D721Med (cell line): Measurements from ENCODE around the gene MORF4L2.

Source experiments
- DNase-seq: peaks from one replicate; pipeline ENCODE4 v3.0.0; 2011; ENCODE audit warnings: low spot score; ENCODE audit not compliant: insufficient read length
- FAIRE-seq: peaks from 2 replicates; lab custom pipeline; 2011; peaks lifted over from hg19 to GRCh38; lab: Jason Lieb, UNC
- CTCF ChIP-seq: IDR thresholded peaks from 2 replicates; pipeline ENCODE4 v1.5.1; 2012; ENCODE audit warnings: mild to moderate bottlenecking, control low read depth; ENCODE audit not compliant: insufficient read depth; ENCODE audit errors: missing control alignments

The MORF4L2 gene

GRCh38 chrX:103727115-103727514, 40.6 kb upstream of the MORF4L2 start:
- no peak for DNase-seq
- FAIRE-seq, result no peak
- no peak for TF ChIP-seq CTCF

GRCh38 chrX:103726477-103726876, 40.0 kb upstream of the MORF4L2 start:
- TF ChIP-seq CTCF, result no peak
- FAIRE-seq (no peak), DNase-seq (no peak)

- DNase-seq, result no peak
- no peak for TF ChIP-seq CTCF
- FAIRE-seq, result no peak
Observed at GRCh38 chrX:103722505-103722904, 36.0 kb upstream of the MORF4L2 start.

- FAIRE-seq (no peak), DNase-seq (no peak)
- TF ChIP-seq CTCF, result no peak
Observed at GRCh38 chrX:103718120-103718519, 31.6 kb upstream of the MORF4L2 start.

- no peak for TF ChIP-seq CTCF
- no peak for DNase-seq
- no peak for FAIRE-seq
Observed at GRCh38 chrX:103716962-103717361, 30.5 kb upstream of the MORF4L2 start.

- TF ChIP-seq CTCF, result no peak
- no peak for FAIRE-seq
- DNase-seq, result no peak
Observed at GRCh38 chrX:103710609-103711008, 24.1 kb upstream of the MORF4L2 start, which contains the start of gene TMEM31. TMEM31 (plus strand) TSS chrX:103710909; CDS start chrX:103712259, 1,350 bp downstream.

- FAIRE-seq (no peak), DNase-seq (no peak)
Observed at GRCh38 chrX:103704863-103705262, 18.4 kb upstream of the MORF4L2 start.

More at GRCh38 chrX:103704863-103705262, 18.4 kb upstream of the MORF4L2 start:
- TF ChIP-seq CTCF, result no peak
